IMR-90 (cell line): ENCODE measurements around the gene MROH7. TPM values are rescaled to one million over a fixed set of nuclear protein-coding genes. Genes with fewer than 3 reads are reported as not detected.

Experiments used
- ATAC-seq: fragments of 200-7000 bp; cut with Tn5 transposase; 2 replicates; pipeline ENCODE4 v1.9.1; 2020; ENCODE audit warnings: low read depth, mild to moderate bottlenecking, moderate library complexity
- BruUV-seq: library from RNA; stranded (reverse); fragments of 400-500 nt; replicated peaks from 2 replicates; lab custom pipeline; 2021; lab: Mats Ljungman, UMichigan
- CTCF ChIA-PET: fragments of 300-600 bp; formaldehyde crosslinking; extraction: SDS; loops from one replicate; lab custom pipeline; 2021; ENCODE audit warnings: antibody characterized with exemption; lab: Yijun Ruan, JAX
- POLR2A ChIA-PET: fragments of 300-600 bp; sonication (Branson Sonifier 250); formaldehyde crosslinking; loops from one replicate; lab custom pipeline; 2022; ENCODE audit warnings: antibody characterized with exemption; ENCODE audit not compliant: unreplicated experiment; lab: Charles Lee
- DNase-seq: peaks from one replicate; pipeline ENCODE4 v3.0.0; 2013
- H2AFZ ChIP-seq: replicated peaks from 2 replicates; pipeline ENCODE3; 2013; ENCODE audit warnings: low read length, mild to moderate bottlenecking; ENCODE audit not compliant: poor library complexity
- H2AK5ac ChIP-seq: 2 replicates; pipeline ENCODE4 v1.6.1; 2013; ENCODE audit warnings: low read depth, low read length, inconsistent platforms
- H2AK9ac ChIP-seq: replicated peaks from 2 replicates; pipeline ENCODE3; 2013; ENCODE audit warnings: mild to moderate bottlenecking, low read depth, low read length, moderate library complexity; ENCODE audit not compliant: poor library complexity
- H2BK120ac ChIP-seq: 2 replicates; pipeline ENCODE4 v1.6.1; 2013; ENCODE audit warnings: low read depth, low read length, inconsistent platforms
- H2BK15ac ChIP-seq: 3 replicates; pipeline ENCODE4 v1.6.1; 2013; ENCODE audit warnings: low read depth, low read length, inconsistent platforms
- H2BK20ac ChIP-seq: 2 replicates; pipeline ENCODE4 v1.6.1; 2013; ENCODE audit warnings: low read depth, mild to moderate bottlenecking, inconsistent platforms, low read length, moderate library complexity
- H2BK5ac ChIP-seq: 2 replicates; pipeline ENCODE4 v1.6.1; 2013; ENCODE audit warnings: mild to moderate bottlenecking, low read depth, low read length, inconsistent platforms; ENCODE audit not compliant: poor library complexity, severe bottlenecking
- H3K14ac ChIP-seq: replicated peaks from 2 replicates; pipeline ENCODE4 v1.6.1; 2013; ENCODE audit warnings: low read depth, low read length, inconsistent platforms
- H3K18ac ChIP-seq: 2 replicates; pipeline ENCODE4 v1.6.1; 2013; ENCODE audit warnings: low read depth, low read length, control low read depth
- H3K23ac ChIP-seq: 2 replicates; pipeline ENCODE4 v1.6.1; 2013; ENCODE audit warnings: low read depth, low read length, inconsistent platforms
- H3K27ac ChIP-seq: 2 replicates; pipeline ENCODE4 v1.5.1; 2013; ENCODE audit warnings: mild to moderate bottlenecking, control low read depth, low read length; ENCODE audit not compliant: insufficient read depth
- H3K27me3 ChIP-seq: 2 replicates; pipeline ENCODE4 v1.6.1; 2013; ENCODE audit warnings: low read length; ENCODE audit not compliant: control insufficient read depth, insufficient read depth
- H3K36me3 ChIP-seq: 2 replicates; pipeline ENCODE4 v1.6.1; 2013; ENCODE audit warnings: low read length, mixed read lengths; ENCODE audit not compliant: control insufficient read depth, insufficient read depth
- H3K4ac ChIP-seq: 2 replicates; pipeline ENCODE4 v1.6.1; 2013; ENCODE audit warnings: low read depth, low read length, inconsistent platforms
- H3K4me1 ChIP-seq: 2 replicates; pipeline ENCODE4 v1.6.1; 2013; ENCODE audit warnings: low read length, mixed read lengths; ENCODE audit not compliant: control insufficient read depth, insufficient read depth
- H3K4me2 ChIP-seq: 2 replicates; pipeline ENCODE4 v1.6.1; 2013; ENCODE audit warnings: low read depth, mild to moderate bottlenecking, control low read depth, low read length, moderate library complexity
- H3K4me3 ChIP-seq: 2 replicates; pipeline ENCODE4 v1.5.1; 2013; ENCODE audit warnings: low read depth, mild to moderate bottlenecking, control low read depth, low read length, moderate library complexity; ENCODE audit not compliant: insufficient read depth
- H3K56ac ChIP-seq: 2 replicates; pipeline ENCODE4 v1.6.1; 2013; ENCODE audit warnings: low read length, inconsistent platforms; ENCODE audit not compliant: insufficient read depth; ENCODE audit errors: extremely low read depth
- H3K79me1 ChIP-seq, 2 experiments: 2 replicates each; pipeline ENCODE4 v1.6.1; 2013; ENCODE audit warnings: low read length in 2 of 2, inconsistent platforms in 1 of 2, low read depth in 1 of 2
- H3K9ac ChIP-seq: 2 replicates; pipeline ENCODE4 v1.6.1; 2013; ENCODE audit warnings: low read depth, low read length, control low read depth
- H3K9me1 ChIP-seq: 2 replicates; pipeline ENCODE4 v1.6.1; 2013; ENCODE audit warnings: low read length, inconsistent platforms; ENCODE audit not compliant: insufficient read depth
- H3K9me3 ChIP-seq: 2 replicates; pipeline ENCODE4 v1.6.1; 2013; ENCODE audit warnings: low read length; ENCODE audit not compliant: control insufficient read depth, insufficient read depth
- H4K20me1 ChIP-seq: 2 replicates; pipeline ENCODE4 v1.6.1; 2013; ENCODE audit warnings: low read length, inconsistent platforms; ENCODE audit not compliant: insufficient read depth
- H4K5ac ChIP-seq: 2 replicates; pipeline ENCODE4 v1.6.1; 2013; ENCODE audit warnings: mild to moderate bottlenecking, low read depth, low read length, control low read depth
- H4K8ac ChIP-seq, 2 experiments: 2 replicates each; pipeline ENCODE4 v1.6.1; 2013; ENCODE audit warnings: low read depth in 2 of 2, low read length in 2 of 2, control low read depth in 1 of 2, inconsistent platforms in 1 of 2
- H4K91ac ChIP-seq: 2 replicates; pipeline ENCODE4 v1.6.1; 2013; ENCODE audit warnings: low read depth, low read length, inconsistent platforms; ENCODE audit not compliant: insufficient read depth
- BHLHE40 ChIP-seq: fragments of 150-350 bp; IDR thresholded peaks from 2 replicates; pipeline ENCODE4 v1.6.1; 2016; ENCODE audit warnings: mild to moderate bottlenecking, low read depth, low read length
- CHD1 ChIP-seq: IDR thresholded peaks from 2 replicates; pipeline ENCODE4 v1.6.1; 2012; ENCODE audit warnings: low read depth, low read length, improper control_type of control experiment
- FOS ChIP-seq: fragments of 150-350 bp; IDR thresholded peaks from 2 replicates; pipeline ENCODE4 v1.6.1; 2016; ENCODE audit warnings: low read depth, low read length
- MAFK ChIP-seq: IDR thresholded peaks from 2 replicates; pipeline ENCODE4 v1.6.1; 2012; ENCODE audit warnings: low read depth, low read length, improper control_type of control experiment
- NFE2L2 ChIP-seq: fragments of 150-350 bp; IDR thresholded peaks from 2 replicates; pipeline ENCODE4 v1.6.1; 2016; ENCODE audit warnings: low read depth, mild to moderate bottlenecking, low read length
- POLR2A ChIP-seq: IDR thresholded peaks from 2 replicates; pipeline ENCODE4 v1.6.1; 2012; ENCODE audit warnings: mild to moderate bottlenecking, low read depth, low read length
- RAD21 ChIP-seq: IDR thresholded peaks from 2 replicates; pipeline ENCODE4 v1.6.1; 2012; ENCODE audit warnings: low read length, improper control_type of control experiment
- RCOR1 ChIP-seq: IDR thresholded peaks from 2 replicates; pipeline ENCODE4 v1.6.1; 2012; ENCODE audit warnings: mild to moderate bottlenecking, low read length, improper control_type of control experiment; ENCODE audit not compliant: insufficient replicate concordance
- WGBS, 2 experiments: methylation state at CpG; one replicate each; pipeline versions ENCODE4 v1.1.5 to v1.1.7; 2013; ENCODE audit warnings: missing lambda C conversion rate in 2 of 2; ENCODE audit not compliant: insufficient read length in 1 of 2; ENCODE audit errors: extremely low coverage in 2 of 2; 5-methylcytosine and 5-hydroxymethylcytosine counted together
- dilution Hi-C: fragments of 300-500 bp; cut with HindIII; formaldehyde crosslinking; loops from one replicate; pipeline ENCODE4 v1.14.3; 2018; ENCODE audit warnings: low sequenced_read_pairs; ENCODE audit not compliant: unreplicated experiment
- in situ Hi-C: fragments of 300-500 bp; cut with MboI; formaldehyde crosslinking; loops from 3 replicates; pipeline ENCODE4 v1.14.3; 2019; ENCODE audit warnings: low sequenced_read_pairs, inconsistent platforms, mixed read lengths
- intact Hi-C: fragments of 100-400 bp; cut with micrococcal nuclease; formaldehyde crosslinking; loops from 2 replicates; pipeline ENCODE4 v1.10.0; 2022
- polyA plus RNA-seq, 3 experiments: library from polyadenylated mRNA; depleted of rRNA; stranded (reverse); fragments of >200 nt; gene quantifications; 2 replicates each; pipeline ENCODE4 v1.2.3, GENCODE V29; 2012; ENCODE audit warnings: low replicate concordance in 1 of 3
- total RNA-seq: library from RNA; depleted of rRNA; stranded (reverse); fragments of >200 nt; gene quantifications from 2 replicates; pipeline ENCODE4 v1.2.3, GENCODE V29; 2012
- TF ChIP-seq, protein P1 (sequence below): conservative IDR thresholded peaks from 2 replicates; pipeline ENCODE4 v1.5.1; 2012; ENCODE audit warnings: mild to moderate bottlenecking, low read depth, low read length, improper control_type of control experiment
- TF ChIP-seq, protein P2 (sequence below): fragments of 150-350 bp; IDR thresholded peaks from 2 replicates; pipeline ENCODE4 v1.6.1; 2017; ENCODE audit warnings: mild to moderate bottlenecking, antibody characterized with exemption, low read length, low read depth

MROH7 gene
- total and polyA plus RNA-seq, 2 of the 4 experiments (the other 2 are of a cell fraction), result not detected

DNA sequence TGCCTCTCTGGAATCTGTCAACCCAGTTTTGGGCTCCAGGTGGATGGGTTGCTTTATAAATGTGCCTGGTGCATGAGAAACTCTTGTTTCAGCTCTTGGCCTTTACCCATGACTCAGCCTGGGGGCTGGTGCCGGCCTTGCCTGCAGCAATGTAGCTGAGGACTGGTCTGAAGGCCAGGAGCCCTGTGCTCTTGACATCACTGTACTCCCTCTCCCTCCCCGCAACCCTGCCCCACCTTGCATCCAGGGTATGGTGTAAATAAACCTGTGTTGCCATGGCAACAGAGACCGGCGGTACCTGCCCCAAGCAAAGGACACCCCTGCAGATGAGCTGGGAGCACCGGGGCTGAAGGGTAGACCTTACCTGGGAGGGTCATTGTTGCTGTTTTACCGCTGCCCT lies 31.5 kb upstream of the MROH7 start:
- Histone ChIP-seq H3K27ac (no peak overlapping the region), H3K18ac (no peak overlapping the region), H2AK9ac (no peak overlapping the region), H3K4me1 (no peaks in the 10 kb centered on the region), H3K36me3 (no peaks in the 10 kb centered on the region), H4K5ac (no peak overlapping the region), H2AK5ac (no peak overlapping the region), H3K56ac (no peak overlapping the region), H4K8ac (no peak overlapping the region), H2BK5ac (no peak overlapping the region), H3K9me1 (peaks cover under 1% of the 10 kb centered on the region), H3K14ac (no peak overlapping the region), H3K4ac (no peak overlapping the region), H3K9me3 (no peaks in the 10 kb centered on the region), H4K20me1 (no peaks in the 10 kb centered on the region), H2AFZ (no peak overlapping the region), H3K23ac (no peak overlapping the region), H3K4me3 (no peak overlapping the region), H2BK20ac (no peak overlapping the region), H3K79me1 (no peaks in the 10 kb centered on the region), H2BK120ac (no peak overlapping the region), H4K91ac (no peak overlapping the region), H2BK15ac (no peak overlapping the region), H3K9ac (no peak overlapping the region), H3K4me2 (no peak overlapping the region), H3K27me3 (peaks cover 4% of the 10 kb centered on the region)
- DNase-seq (peak; percentile 26), ATAC-seq (peak; percentile 32; the same call in 1 of the 2 replicates)
- in situ Hi-C loops (no loop called here), dilution Hi-C loops (no loop called here), intact Hi-C loops (no loop called here)
- TF ChIP-seq FOS, result no peak
- TF ChIP-seq, protein P1, sequence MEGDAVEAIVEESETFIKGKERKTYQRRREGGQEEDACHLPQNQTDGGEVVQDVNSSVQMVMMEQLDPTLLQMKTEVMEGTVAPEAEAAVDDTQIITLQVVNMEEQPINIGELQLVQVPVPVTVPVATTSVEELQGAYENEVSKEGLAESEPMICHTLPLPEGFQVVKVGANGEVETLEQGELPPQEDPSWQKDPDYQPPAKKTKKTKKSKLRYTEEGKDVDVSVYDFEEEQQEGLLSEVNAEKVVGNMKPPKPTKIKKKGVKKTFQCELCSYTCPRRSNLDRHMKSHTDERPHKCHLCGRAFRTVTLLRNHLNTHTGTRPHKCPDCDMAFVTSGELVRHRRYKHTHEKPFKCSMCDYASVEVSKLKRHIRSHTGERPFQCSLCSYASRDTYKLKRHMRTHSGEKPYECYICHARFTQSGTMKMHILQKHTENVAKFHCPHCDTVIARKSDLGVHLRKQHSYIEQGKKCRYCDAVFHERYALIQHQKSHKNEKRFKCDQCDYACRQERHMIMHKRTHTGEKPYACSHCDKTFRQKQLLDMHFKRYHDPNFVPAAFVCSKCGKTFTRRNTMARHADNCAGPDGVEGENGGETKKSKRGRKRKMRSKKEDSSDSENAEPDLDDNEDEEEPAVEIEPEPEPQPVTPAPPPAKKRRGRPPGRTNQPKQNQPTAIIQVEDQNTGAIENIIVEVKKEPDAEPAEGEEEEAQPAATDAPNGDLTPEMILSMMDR, result no peak
- TF ChIP-seq BHLHE40, result no peak
- TF ChIP-seq, protein P2, sequence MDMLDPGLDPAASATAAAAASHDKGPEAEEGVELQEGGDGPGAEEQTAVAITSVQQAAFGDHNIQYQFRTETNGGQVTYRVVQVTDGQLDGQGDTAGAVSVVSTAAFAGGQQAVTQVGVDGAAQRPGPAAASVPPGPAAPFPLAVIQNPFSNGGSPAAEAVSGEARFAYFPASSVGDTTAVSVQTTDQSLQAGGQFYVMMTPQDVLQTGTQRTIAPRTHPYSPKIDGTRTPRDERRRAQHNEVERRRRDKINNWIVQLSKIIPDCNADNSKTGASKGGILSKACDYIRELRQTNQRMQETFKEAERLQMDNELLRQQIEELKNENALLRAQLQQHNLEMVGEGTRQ, result no peak
- no peak for TF ChIP-seq POLR2A
- no peak for TF ChIP-seq RCOR1
- TF ChIP-seq MAFK, result no peak
- TF ChIP-seq NFE2L2, result no peak
- no peak for TF ChIP-seq RAD21
- no peak for TF ChIP-seq CHD1
- WGBS, 2 experiments, result no CpG with 5 or more reads among the region's 6 CpGs
- CTCF ChIA-PET, result no interaction called here
- no TSS peak for BruUV-seq
- POLR2A ChIA-PET, result no interaction called here
